ENCODE measurements around the gene PRKCH.
"Not testable (repeated sequence)": the region's sequence is repeated elsewhere in the genome, so short reads cannot be mapped to it uniquely, and the experiment has no call there.

Gene PRKCH

GRCh38 chr14:61459229-61459628 lies 137.8 kb downstream of the PRKCH start:
- DNase-seq (ENCODE audit: low spot score), result no peak

- no peak for DNase-seq (ENCODE audit: low spot score)
Measured at GRCh38 chr14:61460063-61460462, 138.7 kb downstream of the PRKCH start.

DNA sequence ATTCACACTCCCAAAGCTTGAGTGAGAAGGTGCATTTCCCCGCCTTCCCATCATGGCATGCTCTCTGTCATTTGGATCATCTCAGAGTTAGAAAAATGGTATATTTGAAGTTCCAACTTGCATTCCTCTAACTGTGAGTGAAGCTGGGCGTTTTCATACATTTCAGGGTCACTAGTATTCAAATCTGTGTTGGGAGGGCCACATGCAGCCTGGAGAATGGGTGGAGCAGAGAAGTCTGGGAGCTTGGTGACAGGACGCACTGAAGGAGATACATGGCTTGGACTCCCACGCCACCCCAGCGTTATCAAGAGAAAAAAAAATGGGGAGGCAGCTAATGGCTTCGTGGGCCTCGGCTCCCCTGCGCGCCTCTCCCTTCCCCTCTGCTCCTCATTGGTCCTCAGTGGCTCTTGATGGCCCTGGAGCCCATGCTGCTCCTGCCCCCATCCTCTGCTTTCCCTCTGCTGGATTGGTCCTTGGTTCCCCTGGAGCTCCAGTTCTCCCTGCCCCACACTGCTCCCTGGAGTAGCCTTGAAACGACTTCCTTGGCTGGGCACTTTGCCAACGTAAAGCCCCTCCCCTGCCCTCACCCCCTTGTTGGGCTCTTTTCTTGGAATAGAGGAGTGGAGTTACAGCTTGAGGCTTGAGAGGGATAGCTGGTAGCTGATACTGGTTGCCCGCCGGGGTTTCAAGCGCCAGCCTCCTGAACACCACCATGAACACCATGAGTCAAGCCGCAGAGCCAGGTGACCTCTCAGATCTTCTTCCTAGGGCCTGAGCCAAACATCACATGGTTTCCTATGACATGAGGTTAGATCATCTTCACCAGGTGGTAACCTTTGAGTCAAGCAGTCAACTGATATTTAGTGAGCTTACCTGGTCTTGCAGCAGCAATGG lies 139.6 kb downstream of the PRKCH start:
- peak; percentile 92 for DNase-seq (ENCODE audit: low spot score)

- DNase-seq (ENCODE audit: low spot score), result peak; percentile 83
Measured at GRCh38 chr14:61461808-61462275, 140.5 kb downstream of the PRKCH start.

GRCh38 chr14:61462566-61463193 lies 141.3 kb downstream of the PRKCH start:
- peak; percentile 50 for DNase-seq (ENCODE audit: low spot score)

DNA sequence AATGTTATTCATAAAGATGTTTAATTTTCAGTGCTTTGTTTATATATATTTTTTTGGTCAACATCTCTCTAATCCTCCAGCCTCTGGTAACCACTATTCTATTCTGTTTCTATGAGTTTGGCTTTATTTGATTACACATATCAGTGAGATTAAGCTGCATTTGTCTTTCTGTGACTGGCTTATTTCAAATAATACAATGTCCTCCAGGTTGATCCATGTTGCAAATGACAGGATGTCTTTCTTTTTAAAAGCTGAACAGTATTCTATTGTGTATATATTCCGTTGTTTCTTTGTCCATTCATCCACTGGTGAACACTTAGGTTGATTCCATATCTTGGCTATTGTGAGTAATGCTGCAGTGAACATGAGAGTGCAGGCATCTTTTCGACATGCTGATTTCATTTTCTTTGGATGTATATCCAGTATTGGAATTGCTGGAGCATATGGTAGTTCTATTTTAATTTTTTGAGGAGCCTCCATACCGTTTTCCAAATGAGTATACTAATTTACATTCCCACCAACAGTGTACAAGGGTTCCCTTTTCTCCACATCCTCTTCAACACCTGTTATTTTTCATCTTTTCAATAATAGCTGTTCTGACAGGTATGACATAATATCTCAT lies 142.4 kb downstream of the PRKCH start:
- DNase-seq (ENCODE audit: low spot score), result no peak

DNA sequence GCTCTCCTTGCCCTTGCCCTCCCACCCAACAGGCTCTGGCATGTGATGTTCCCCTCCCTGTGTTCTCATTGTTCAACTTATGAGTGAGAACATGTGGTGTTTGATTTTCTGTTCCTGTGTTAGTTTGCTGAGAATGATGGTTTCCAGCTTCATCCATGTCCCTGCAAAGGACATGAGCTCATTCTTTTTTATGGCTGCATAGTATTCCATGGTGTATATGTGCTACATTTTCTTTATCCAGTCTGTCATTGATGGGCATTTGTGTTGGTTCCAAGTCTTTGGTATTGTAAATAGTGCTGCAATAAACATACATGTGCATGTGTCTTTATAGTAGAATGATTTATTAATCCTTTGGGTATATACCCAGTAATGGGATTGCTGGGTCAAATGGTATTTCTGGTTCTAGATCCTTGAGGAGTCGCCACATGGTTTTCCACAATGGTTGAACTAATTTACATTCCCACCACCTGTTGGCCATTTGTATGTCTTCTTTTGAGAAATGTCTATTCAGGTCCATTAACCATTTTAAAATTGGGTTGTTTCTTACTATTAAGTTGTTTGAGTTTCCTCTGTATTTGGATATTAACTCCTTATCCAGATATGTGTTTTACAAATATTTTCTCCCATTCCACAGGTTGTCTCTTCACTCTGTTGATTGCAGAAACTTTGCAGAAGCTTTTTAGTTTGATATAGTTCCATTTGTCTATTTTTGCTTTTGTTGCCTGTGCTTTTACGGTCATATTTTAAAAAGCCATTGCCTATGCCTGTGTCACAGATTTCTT lies 143.4 kb downstream of the PRKCH start:
- not testable (repeated sequence) for DNase-seq (ENCODE audit: low spot score)

DNA sequence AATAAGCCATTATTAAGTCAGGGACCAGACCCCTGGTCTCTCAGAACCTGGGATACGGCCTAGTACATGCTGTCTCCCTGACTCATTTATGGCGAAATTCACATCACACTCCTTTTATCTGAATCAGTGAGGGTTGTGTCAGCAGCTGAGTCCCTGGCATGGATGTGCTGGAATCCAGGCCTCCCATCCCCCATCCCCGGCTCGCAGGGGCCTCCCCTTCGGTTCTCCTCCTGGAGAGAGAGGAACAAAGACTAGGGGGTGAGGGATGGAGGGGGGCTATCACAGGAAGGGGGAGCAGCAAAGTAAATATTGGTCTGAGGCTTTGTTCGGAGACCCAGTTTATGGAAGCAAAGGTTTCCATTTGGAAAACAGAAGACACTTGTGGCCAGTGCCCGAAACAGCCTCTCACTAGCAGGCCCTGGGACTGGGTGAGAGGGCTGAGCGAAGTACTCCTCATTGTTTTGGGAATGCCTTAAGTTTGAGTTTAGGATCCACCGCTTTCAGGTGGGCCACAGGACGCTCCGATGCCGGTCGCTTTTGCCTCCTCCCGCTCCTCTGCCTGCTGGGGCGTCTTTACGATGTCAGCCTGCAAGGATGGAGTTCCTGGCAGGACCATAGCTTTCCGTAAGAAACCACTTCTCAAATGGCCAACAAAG lies 145.0 kb downstream of the PRKCH start:
- peak; percentile 69 for DNase-seq (ENCODE audit: low spot score)

DNA sequence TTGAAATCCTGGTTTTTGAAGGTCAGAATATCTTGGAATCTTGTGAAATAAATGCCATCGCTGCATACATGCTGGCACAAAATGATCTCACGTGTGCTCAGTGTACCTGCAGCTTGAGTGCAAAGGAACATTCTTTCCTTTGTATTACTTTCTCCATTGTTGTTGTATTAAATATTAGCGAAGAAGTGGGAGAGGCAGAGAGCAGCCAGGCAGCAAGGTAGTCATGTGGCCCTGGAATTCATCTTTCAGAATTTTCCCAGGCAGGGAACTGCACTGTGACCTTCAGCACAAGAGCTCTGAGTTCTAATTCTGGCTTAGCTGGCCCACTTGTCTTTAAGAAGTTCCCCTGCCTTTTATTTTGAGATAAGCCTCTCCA lies 145.5 kb downstream of the PRKCH start:
- DNase-seq (ENCODE audit: low spot score), result peak; percentile 37

GRCh38 chr14:61467296-61467695 lies 145.9 kb downstream of the PRKCH start:
- no peak for DNase-seq (ENCODE audit: low spot score)

DNA sequence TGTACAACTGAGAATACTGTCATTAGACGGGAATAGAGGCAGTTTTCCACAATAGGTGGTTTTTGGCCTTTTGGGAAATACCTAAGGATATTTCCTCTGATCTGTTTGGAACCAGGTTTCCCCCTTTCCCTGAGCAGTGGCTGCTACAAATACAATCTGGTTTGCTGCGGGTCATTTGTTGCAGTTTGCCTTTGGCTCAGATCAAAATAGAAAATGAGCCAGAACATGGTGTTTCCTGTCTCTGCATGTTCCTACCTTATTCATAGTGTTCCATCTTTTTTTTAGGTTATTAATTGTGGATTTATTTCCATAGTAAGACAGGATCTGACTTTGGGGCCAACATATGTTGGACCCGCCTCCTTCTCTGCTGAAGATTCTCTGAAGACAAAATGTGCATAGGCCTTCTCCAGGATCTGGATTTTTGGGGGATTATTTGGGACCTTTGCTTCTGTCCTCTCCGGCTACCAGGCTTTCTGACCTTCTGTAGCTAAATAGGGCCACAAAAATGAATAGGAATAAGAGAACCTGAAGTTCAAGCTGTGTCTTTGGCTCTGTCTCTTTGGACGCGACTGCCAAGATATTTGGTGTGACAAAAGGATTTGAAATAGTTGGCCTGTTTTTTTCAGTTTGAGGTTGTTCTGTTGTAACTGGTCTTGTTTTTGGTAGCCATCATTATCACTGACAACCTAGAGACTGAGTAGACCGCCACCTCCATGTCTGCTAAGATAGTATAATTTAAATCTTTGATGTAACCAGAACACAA lies 146.9 kb downstream of the PRKCH start:
- DNase-seq (ENCODE audit: low spot score), result no peak

GRCh38 chr14:61469781-61470180 lies 148.4 kb downstream of the PRKCH start:
- no peak for DNase-seq (ENCODE audit: low spot score)

DNA sequence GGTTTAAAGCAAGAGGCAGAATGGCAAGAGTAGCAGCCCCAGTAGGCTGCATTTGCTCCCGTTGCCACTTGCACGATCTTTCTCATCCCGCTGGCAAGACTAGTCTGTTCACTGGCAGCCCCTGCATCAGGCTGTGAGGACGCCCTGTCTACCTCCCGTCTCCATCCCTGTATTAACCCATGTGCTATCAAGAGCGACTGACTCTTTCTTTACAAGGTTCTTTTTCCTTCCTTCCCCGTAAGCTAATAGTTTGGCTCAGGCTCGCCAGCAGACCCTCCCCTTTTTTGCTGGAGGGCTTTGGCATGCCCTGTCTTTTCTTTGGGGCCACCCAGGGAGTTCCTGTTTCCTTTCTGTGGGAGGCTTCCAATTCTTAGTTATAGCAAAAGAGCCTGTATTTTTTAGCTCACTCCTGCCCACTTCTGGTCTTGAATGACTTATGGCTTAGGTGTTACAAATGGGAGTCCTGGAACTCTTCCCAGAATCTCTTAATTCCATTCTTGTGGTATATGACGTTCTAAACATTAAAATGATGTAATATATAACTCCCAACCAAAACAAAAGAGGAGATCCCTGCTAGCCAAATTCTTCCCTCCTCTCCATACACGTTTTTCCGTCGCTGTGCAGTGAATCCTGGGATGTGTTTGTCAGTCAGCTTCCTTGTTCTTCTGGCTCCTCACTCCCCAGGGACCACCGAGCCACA lies 149.0 kb downstream of the PRKCH start:
- peak; percentile 83 for DNase-seq (ENCODE audit: low spot score)

GRCh38 chr14:61470961-61471293 lies 149.5 kb downstream of the PRKCH start:
- DNase-seq (ENCODE audit: low spot score), result no peak

- peak; percentile 23 for DNase-seq (ENCODE audit: low spot score)
Measured at GRCh38 chr14:61471297-61472005, 150.1 kb downstream of the PRKCH start.

- peak; percentile 95 for DNase-seq (ENCODE audit: low spot score)
Measured at GRCh38 chr14:61472011-61472672, 150.8 kb downstream of the PRKCH start.

DNA sequence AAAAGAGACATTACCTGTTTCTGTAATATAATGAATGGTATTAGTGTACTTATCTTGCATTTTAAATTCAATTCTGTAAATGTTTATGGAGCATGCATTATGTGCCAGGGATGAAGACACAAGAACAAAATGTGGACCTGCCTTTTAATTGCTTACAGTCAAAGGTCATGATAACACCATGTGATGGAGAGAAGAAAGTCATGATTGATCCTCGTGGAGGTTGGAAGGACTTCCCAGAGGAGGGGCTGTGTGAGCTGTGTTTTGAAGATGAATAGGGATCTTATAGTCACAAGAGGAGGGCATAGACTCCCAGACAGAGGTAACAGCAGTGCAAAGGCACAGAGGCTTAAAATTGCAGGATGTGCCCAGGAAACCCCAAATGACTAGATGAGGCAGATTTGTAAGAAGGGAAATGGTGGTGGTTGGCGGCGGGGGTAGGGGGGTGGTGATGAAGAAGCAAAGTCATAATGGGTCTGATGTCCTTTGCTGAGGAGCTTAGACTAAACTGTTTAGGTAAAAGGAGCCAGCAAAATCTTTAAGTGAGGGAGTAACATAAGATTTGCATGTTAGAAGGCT lies 151.5 kb downstream of the PRKCH start:
- no peak for DNase-seq (ENCODE audit: low spot score)

- DNase-seq (ENCODE audit: low spot score), result no peak
Measured at GRCh38 chr14:61474015-61474414, 152.6 kb downstream of the PRKCH start.

DNA sequence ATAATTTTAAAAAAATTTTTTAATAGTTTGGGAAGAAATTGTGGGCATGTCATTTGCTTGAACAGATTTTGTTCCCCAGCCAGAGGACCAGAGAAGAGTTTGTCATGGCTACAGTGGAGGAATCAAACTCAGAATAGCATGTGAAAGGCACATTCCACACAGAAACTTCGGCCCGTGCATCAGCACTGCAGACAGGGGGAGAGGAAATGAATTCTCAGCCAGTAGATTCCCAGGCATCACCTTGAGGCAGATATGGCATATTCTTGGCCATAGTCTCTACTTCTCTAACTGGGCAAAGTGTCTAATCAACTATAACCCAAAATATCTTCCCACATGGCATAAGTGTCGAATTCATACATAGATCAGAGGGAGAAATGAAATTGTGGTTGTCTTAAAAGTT lies 153.3 kb downstream of the PRKCH start:
- no peak for DNase-seq (ENCODE audit: low spot score)
